Stimulated activated memory B cell treated with anti-CD40 and anti-IgM and Interleukin-4, amounts not matched to agents 10 μg/mL and 1 μg/mL and 100 μg/mL, for 72 hours (primary cell): ENCODE measurements around the gene CNOT3.

Experiments
- ATAC-seq: fragments of 150-1000 bp; cut with Tn5 transposase; 2 replicates; pipeline ENCODE4 v1.10.0; 2021
- H3K27ac Mint-ChIP-seq: one replicate; pipeline ENCODE4 v1.8.0; 2022; ENCODE audit warnings: mild to moderate bottlenecking, mixed read lengths
- H3K27me3 Mint-ChIP-seq: one replicate; pipeline ENCODE4 v1.8.0; 2022; ENCODE audit warnings: mixed read lengths
- H3K36me3 Mint-ChIP-seq: one replicate; pipeline ENCODE4 v1.8.0; 2022; ENCODE audit warnings: mixed read lengths
- H3K4me1 Mint-ChIP-seq: one replicate; pipeline ENCODE4 v1.8.0; 2022; ENCODE audit warnings: mixed read lengths
- H3K4me3 Mint-ChIP-seq: one replicate; pipeline ENCODE4 v1.8.0; 2022; ENCODE audit warnings: mild to moderate bottlenecking, moderate library complexity, mixed read lengths
- H3K9me3 Mint-ChIP-seq: one replicate; pipeline ENCODE4 v1.8.0; 2022; ENCODE audit warnings: mixed read lengths

CNOT3 gene

DNA sequence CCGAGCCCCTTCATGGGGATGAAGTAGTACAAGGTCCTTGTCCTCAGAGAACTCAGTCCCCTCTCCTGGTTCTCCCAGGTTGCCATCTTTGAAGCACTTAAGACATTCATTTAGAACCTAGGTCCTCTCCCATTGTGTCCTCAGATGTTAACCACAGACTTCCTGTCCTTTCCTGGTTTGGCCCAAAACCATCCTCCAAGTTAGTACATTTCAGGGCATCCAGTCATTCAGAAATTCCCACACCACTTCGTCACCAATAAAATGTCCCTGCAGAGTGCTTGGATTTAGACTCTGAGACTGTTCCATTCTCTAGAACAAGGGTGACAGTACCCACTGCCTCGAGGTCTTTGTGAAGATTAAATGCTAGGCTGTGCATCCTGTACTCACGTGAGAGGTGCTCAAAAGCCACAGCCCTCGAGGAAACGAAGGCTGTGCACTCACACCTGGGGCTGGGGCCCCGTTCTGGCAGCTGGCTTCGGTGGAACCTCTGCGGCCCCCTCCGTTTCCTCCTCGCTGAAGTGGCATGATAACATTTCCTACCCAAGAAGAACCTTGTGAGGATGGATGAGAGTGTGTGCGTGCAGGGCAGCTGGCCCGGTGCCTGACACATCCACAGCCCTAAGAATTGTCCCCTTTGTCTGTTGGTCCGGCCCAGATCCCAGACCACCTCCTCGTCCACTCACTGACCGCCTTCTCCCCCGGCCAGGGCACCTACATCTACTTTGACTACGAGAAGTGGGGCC, 17.2 kb downstream of the CNOT3 start:
- H3K4me1 Mint-ChIP-seq, result peaks cover 15% of the 10 kb centered on the region
- no peak overlapping the region for H3K4me3 Mint-ChIP-seq
- H3K27me3 Mint-ChIP-seq, result no peaks in the 10 kb centered on the region
- ATAC-seq, result no peak
- H3K36me3 Mint-ChIP-seq, result peaks cover 44% of the 10 kb centered on the region
- H3K27ac Mint-ChIP-seq, result peak overlapping the region; percentile 17
- no peaks in the 10 kb centered on the region for H3K9me3 Mint-ChIP-seq

DNA sequence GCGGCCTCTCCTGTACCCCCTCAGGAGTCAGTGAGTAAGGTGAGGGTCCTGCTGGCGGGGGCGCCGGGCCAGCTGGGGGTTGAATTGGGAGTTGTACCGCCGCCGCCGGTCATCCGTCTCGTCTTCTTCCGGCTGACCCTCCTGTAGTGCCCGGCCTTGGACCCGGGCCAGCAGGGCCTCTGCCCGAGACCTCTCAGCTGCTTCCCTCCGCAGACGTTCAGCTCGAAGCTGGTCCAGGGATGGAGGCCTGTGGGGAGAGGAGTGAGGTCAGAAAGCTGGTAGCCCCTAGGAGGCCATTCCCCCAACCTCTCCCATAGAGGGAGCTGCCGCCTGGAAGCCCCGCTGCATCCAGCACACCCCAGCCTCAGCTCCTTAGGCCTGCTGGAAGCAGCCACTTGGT, 18.1 kb downstream of the CNOT3 start:
- Mint-ChIP-seq H3K27me3 (no peaks in the 10 kb centered on the region), H3K4me3 (no peak overlapping the region), H3K9me3 (no peaks in the 10 kb centered on the region), H3K27ac (no peak overlapping the region), H3K36me3 (peaks cover 39% of the 10 kb centered on the region), H3K4me1 (peaks cover 22% of the 10 kb centered on the region)
- no peak for ATAC-seq

DNA sequence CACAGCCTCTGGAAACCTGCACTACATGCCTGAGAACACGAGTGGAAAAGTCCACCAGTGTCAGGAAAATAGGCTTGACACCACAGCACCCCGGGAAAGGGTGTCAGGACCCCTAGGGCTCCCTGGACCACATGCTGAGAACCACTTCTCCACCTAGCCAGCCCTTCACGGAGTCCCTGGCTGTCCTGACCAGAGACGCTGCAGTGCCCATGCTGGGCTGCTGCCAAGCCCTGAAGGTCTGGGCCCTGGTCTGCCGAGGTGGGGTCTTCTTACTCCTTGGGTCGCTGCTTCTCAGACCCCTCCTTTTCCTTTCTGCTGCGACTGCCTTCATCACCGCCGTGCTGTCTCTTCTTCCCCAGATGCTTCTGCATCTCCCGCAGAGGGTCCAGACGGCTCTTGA, 18.9 kb downstream of the CNOT3 start:
- Mint-ChIP-seq H3K4me1 (peaks cover 28% of the 10 kb centered on the region), H3K36me3 (peaks cover 31% of the 10 kb centered on the region)

DNA sequence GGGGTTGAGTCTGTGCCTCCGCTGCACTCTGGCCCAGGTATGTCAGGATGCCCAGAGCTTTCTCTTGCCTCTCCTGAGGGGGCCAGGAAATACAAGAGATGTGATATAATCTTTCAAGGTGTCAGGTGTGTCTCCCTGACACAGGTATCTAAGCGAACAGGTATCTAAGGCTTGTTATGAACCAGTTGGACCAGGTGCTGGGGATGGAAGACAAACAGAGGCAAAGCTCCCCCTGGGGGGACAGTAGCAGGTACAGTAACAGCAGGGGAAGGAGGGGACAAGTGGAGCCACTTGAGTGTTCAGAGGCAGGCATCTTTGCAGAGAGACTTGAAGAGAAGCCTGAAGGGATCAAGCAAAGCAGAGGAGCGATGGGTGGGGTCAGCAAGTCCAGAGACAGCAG, 19.4 kb downstream of the CNOT3 start:
- H3K4me3 Mint-ChIP-seq, result peak overlapping the region; percentile 1
- peaks cover 33% of the 10 kb centered on the region for H3K4me1 Mint-ChIP-seq

More for the DNA sequence above, 18.9 kb downstream of the CNOT3 start:
- H3K27me3 Mint-ChIP-seq, result no peaks in the 10 kb centered on the region
- H3K9me3 Mint-ChIP-seq, result no peaks in the 10 kb centered on the region
- no peak overlapping the region for H3K4me3 Mint-ChIP-seq
- ATAC-seq, result no peak
- no peak overlapping the region for H3K27ac Mint-ChIP-seq

DNA sequence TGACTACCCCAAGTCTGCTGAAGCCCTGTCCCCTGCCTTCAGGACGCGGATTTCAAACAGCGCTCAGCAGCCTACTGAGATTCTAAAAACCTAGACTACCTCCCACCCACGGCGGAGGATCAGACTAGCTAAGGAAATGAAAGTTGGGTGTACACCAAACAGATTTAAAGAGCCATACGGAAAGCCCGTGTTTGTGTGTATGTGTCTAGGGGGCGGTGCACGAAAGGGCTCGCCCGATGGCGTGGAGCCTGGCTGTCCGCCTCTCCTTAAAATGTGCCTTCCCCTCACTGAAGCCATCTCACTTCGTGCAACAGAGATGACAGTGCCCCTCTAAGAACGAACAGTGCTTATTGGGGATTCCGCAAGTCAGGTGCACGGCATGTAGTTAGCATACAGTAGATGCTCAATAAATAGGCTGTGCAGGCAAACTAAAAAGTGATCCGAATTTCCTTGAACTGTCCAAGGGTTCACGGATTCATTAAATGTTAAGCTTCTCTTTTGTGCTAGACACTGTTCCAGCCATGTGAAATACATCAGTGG, 21.3 kb downstream of the CNOT3 start:
- peaks cover 10% of the 10 kb centered on the region for H3K27me3 Mint-ChIP-seq
- H3K27ac Mint-ChIP-seq, result peak overlapping the region; percentile 97
- H3K4me1 Mint-ChIP-seq, result peaks cover 47% of the 10 kb centered on the region
- H3K4me3 Mint-ChIP-seq, result peak overlapping the region; percentile 94
- H3K36me3 Mint-ChIP-seq, result peaks cover 18% of the 10 kb centered on the region
- ATAC-seq, result no peak
- H3K9me3 Mint-ChIP-seq, result no peaks in the 10 kb centered on the region

More for the DNA sequence above, 19.4 kb downstream of the CNOT3 start:
- Mint-ChIP-seq H3K9me3 (no peaks in the 10 kb centered on the region), H3K27me3 (no peaks in the 10 kb centered on the region), H3K36me3 (peaks cover 31% of the 10 kb centered on the region), H3K27ac (no peak overlapping the region)
- ATAC-seq, result no peak

DNA sequence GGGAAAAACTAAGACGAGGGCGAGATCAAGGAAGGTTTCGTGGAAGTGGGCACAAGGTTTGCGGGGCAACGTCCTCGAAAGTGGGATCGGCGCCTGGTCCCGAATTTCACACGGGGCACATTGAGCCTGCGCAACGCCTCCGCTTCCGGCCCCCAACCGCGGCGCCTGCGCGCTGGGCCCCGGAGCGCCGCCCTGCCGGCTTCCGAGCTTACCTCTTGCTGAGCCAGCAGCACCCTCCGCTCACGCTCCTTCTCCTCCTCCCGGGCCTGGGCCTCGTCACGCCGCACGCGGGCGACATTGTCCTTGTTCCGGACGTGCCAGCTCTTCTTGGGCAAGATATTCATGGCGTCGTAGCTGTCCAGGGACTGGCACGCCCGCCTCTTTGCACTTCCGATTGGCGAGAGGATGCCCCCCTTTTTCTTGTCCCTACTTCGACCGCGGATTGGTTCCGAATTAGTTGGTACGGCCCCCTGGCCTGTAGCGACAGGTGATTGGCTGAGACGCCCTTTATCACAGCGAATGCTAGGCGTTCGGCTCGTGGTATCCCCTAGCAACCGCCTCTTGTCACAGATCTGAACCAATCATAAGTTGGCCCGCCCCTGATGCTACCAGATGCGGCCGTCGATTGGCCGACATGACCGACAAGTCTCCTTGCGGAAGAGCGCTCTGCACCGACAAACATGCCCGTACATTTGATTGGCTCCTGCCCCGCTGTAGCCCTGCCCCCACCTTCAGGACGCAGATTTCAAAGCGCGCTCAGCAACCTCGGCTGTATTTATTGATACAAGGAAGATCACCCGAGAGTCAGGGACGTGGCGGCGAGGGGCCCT, 22.0 kb downstream of the CNOT3 start, which contains the start of gene LENG1:
TSS of gene LENG1 (minus strand) at position 370 of the 830 bp plus-strand sequence. CDS start at position 344, 26 bp downstream.
- Mint-ChIP-seq H3K27me3 (peaks cover 17% of the 10 kb centered on the region), H3K36me3 (peaks cover 13% of the 10 kb centered on the region), H3K27ac (peak within 1 kb of the TSS; percentile 97), H3K9me3 (no peaks in the 10 kb centered on the region), H3K4me1 (peaks cover 52% of the 10 kb centered on the region), H3K4me3 (peak within 1 kb of the TSS; percentile 94)
- ATAC-seq, result peak; percentile 97

DNA sequence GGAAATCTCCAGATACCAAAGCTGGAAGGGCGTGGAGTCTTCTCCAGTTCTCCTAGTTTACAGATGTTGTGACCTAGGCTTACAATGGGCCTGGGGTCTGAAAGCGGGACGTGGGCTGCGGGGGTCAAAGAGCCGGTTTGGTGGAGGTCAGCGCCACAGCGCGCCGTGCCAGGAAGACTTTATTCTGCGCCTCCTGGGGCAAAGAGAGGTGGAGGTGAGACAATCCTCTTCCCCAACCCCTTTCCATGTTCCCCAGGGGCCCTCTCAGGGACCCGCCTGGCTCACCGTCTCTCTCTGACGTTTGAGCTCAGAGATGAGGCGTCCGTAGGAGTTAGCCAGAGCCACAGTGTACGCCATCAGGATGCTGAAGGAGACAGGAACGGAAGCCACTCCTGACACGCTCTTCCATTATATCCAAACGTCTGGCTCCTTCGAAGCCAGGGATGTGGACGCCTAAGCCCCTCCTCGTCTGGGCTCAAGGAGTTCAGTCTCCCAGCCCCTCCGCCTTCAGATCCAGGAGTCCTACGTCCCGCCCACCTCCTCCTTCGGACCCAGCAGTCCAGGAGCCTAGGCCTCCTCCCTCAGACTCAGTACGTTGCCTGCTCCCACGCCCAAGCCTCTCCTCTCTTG, 22.7 kb downstream of the CNOT3 start:
- Mint-ChIP-seq H3K27me3 (peaks cover 24% of the 10 kb centered on the region), H3K4me3 (peak overlapping the region; percentile 94), H3K36me3 (peaks cover 8% of the 10 kb centered on the region), H3K9me3 (no peaks in the 10 kb centered on the region), H3K4me1 (peaks cover 59% of the 10 kb centered on the region), H3K27ac (peak overlapping the region; percentile 97)
- no peak for ATAC-seq

DNA sequence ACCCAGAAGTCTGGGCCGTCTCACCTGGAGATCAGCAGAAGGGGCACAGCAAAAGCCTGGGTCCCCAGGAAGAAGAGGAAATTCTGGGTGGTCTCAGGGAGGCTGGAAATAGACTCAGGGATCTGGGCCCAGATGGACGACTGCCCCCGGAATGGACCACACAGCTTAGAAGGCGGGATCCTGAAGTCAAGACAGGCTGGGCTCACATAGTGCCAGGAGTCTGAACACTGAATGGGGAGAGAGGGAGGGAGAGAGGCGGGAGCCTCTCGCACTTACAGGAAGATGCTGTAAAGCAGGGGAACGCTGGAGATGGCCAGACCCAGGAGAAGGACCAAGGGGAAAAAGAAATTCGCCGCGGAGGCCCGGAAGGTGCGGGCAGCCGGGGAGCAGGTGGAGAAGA, 23.3 kb downstream of the CNOT3 start:
- Mint-ChIP-seq H3K27ac (peak overlapping the region; percentile 97), H3K4me3 (peak overlapping the region; percentile 94), H3K4me1 (peaks cover 59% of the 10 kb centered on the region), H3K27me3 (peaks cover 30% of the 10 kb centered on the region), H3K36me3 (peaks cover 8% of the 10 kb centered on the region), H3K9me3 (no peaks in the 10 kb centered on the region)
- no peak for ATAC-seq

DNA sequence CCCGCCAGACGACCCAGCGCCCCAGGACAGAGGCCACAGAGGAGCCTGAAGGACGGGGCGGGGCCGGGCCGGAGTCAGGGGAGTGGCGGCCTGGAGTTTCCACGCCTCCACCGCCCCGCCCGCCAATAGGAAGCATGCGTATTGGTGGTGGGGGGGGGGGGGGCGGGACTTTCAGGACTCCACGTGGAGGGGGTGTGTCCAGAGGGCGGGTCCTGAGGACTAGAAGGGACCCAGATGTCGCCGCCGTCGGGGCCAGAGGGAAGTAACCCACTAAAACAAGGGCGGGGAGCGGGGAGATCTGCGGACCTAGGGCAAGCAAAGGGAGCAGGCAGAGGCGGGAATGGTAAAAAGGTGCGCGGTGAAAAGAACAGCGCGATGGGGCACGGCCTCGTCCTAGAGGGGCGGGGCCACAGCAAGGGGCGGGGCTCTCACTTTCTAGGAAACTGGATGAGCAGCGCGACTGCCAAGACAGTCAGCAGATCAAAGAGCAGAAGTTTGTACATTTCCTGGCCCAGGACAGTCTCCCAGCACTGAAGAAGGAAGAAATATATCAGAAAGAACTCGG, 24.8 kb downstream of the CNOT3 start:
- Mint-ChIP-seq H3K27ac (no peak overlapping the region), H3K4me1 (peaks cover 52% of the 10 kb centered on the region), H3K27me3 (peaks cover 39% of the 10 kb centered on the region), H3K36me3 (peaks cover under 1% of the 10 kb centered on the region), H3K4me3 (peak overlapping the region; percentile 84), H3K9me3 (no peaks in the 10 kb centered on the region)
- peak; percentile 32 for ATAC-seq

DNA sequence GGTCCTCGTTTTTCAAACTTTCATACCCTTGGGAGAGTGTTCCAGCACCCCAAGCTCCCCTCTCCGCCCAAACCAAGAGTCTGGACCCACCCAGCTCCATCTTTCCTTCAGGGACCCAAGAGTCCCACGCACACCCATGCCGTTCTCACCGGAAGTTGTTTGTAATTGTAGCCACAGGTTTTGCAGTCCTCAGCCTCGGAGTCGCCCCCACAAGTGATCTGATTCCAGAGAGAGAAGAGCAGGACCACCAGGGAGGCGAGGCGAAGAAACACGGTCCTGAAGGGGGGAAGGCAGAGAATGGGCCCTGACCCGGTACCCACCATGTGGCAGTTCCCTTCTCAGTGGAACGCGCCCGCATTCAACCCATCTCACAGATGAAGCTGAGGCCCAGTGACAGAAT, 25.3 kb downstream of the CNOT3 start:
- Mint-ChIP-seq H3K4me1 (peaks cover 53% of the 10 kb centered on the region), H3K27ac (no peak overlapping the region), H3K9me3 (no peaks in the 10 kb centered on the region), H3K36me3 (no peaks in the 10 kb centered on the region), H3K27me3 (peaks cover 39% of the 10 kb centered on the region), H3K4me3 (peak overlapping the region; percentile 24)
- ATAC-seq, result no peak

DNA sequence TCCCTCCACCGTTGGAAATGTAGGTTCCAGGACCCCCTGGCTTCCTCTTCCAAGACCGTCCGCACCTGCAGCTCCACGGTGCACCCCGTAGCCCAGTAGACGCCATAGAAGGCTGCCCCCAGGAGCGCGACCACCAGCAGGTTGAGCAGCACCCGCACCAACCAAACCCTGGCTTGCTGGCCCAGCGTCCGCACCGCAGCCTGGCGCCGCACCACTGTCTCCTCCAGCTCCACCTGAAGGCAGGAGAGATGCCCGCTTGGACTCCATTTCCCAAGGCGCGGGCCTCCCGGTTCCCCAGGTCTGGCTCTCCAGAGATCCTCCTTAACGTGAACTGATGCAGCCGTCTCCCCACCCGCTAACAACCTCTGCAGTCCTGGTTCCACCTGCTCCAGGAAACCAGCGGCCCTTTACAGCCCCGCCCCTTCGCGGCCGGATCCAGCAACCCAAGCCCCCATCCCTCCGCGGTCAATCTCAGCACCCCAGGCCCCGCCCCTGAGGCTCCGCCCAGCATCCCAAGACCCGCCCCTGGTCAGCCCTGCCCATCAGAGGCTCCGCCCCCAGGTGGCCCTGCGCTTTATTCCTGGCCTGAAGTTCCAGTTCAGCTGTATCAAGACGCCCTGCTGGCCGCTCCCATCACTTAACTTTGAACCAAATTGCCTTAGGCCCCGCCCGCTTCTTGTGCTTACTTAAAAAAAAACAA, 27.0 kb downstream of the CNOT3 start:
- H3K27me3 Mint-ChIP-seq, result peaks cover 39% of the 10 kb centered on the region
- no peaks in the 10 kb centered on the region for H3K9me3 Mint-ChIP-seq
- H3K4me1 Mint-ChIP-seq, result peaks cover 56% of the 10 kb centered on the region
- no peak overlapping the region for H3K27ac Mint-ChIP-seq
- ATAC-seq, result no peak
- no peaks in the 10 kb centered on the region for H3K36me3 Mint-ChIP-seq
- no peak overlapping the region for H3K4me3 Mint-ChIP-seq

DNA sequence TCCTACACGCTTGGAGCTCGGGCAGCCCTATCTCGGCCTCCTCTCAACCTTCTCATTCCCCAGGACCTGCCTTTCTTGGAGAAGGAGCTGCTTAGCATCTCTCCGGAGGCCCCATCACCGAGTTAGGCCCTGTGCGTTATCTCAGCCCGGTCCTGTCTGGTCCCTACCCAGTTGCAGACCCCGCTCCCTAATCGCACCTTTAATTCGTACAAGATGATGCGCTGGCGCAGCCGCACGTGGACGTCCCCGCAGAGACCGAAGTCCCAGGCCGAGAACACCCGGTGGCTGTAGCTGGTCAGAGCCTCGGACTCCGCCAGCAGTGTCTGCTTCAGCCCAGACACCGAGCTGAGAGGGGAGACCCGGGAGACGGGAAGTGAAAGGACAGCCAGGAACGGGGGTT, 27.7 kb downstream of the CNOT3 start:
- peaks cover 39% of the 10 kb centered on the region for H3K27me3 Mint-ChIP-seq
- no peaks in the 10 kb centered on the region for H3K36me3 Mint-ChIP-seq
- H3K4me1 Mint-ChIP-seq, result peaks cover 58% of the 10 kb centered on the region
- ATAC-seq, result no peak
- no peaks in the 10 kb centered on the region for H3K9me3 Mint-ChIP-seq
- H3K4me3 Mint-ChIP-seq, result no peak overlapping the region
- no peak overlapping the region for H3K27ac Mint-ChIP-seq

DNA sequence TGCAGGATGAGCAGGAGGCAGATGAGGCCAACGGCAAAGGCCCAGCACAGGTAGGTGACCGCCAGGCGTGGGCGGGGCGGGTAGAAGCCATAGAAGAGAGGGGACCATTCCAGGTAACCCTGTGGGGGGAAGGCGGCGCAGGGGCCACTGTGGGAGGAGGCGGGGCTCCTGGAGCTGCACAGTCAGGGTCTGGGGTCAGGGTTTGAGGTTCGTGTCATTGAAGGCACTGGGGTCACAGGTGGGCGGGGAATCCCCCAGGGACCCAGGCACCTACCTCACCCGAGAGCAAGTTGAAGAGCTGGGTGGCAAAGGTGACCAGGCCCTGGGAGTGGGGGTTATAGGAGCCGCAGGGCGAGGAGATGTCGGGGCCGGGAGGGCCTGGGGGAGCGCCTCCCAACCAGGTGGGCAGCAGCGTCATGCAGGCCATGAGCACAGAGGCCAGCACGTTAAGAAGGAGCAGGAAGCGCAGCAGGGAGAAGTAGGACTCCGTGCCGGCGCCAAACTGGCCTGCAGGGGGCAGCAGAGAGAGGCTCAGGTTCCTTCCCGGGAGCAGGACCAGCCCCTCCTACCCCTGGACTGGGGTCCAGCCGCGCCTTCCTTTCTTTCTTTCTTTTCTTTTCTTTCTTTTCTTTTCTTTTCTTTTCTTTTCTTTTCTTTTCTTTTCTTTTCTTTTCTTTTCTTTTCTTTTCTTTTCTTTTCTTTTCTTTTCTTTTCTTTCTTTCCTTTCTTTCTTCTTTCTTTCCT, 30.8 kb downstream of the CNOT3 start:
- H3K27me3 Mint-ChIP-seq, result peaks cover 30% of the 10 kb centered on the region
- no peaks in the 10 kb centered on the region for H3K9me3 Mint-ChIP-seq
- H3K27ac Mint-ChIP-seq, result no peak overlapping the region
- H3K36me3 Mint-ChIP-seq, result no peaks in the 10 kb centered on the region
- peaks cover 38% of the 10 kb centered on the region for H3K4me1 Mint-ChIP-seq
- no peak overlapping the region for H3K4me3 Mint-ChIP-seq
- ATAC-seq, result peak; percentile 87
